ENCODE data around the gene SLC22A7.

DNA sequence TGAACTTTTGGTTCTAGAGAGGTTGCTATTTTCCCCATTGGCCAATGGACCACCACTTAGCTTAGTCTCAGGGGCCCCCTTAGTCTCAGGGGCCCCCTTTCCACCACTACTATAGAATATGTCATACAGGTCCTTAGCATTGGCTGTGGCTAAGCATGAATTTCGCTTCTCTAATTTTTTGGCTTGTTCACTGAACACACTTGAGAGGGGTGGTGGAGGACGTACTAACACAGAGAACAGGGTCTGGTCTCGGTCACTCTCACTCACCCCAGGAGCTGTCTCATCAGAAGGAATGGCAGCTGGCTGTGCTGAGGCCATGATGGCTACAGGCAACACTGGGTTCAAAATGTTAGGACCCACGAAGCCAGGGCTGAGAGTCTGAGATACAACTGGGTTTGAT is 41.1 kb downstream of the SLC22A7 start:
- TF ChIP-seq, protein P1, sequence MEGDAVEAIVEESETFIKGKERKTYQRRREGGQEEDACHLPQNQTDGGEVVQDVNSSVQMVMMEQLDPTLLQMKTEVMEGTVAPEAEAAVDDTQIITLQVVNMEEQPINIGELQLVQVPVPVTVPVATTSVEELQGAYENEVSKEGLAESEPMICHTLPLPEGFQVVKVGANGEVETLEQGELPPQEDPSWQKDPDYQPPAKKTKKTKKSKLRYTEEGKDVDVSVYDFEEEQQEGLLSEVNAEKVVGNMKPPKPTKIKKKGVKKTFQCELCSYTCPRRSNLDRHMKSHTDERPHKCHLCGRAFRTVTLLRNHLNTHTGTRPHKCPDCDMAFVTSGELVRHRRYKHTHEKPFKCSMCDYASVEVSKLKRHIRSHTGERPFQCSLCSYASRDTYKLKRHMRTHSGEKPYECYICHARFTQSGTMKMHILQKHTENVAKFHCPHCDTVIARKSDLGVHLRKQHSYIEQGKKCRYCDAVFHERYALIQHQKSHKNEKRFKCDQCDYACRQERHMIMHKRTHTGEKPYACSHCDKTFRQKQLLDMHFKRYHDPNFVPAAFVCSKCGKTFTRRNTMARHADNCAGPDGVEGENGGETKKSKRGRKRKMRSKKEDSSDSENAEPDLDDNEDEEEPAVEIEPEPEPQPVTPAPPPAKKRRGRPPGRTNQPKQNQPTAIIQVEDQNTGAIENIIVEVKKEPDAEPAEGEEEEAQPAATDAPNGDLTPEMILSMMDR (IDR thresholded peaks at IDR 0.05): no peak
- no peak for TF ChIP-seq POLR2AphosphoS5 (IDR thresholded peaks at IDR 0.05)
- no peak for TF ChIP-seq EP300 (IDR thresholded peaks at IDR 0.05; ENCODE audit: low read depth)
- TF ChIP-seq POLR2A (IDR thresholded peaks at IDR 0.05): no peak
